Calu3 (cell line): Measurements from ENCODE around the gene ZBTB7A. TPM values are rescaled to one million over a fixed set of nuclear protein-coding genes. Genes with fewer than 3 reads are reported as not detected.

Source experiments
- BruUV-seq: library from RNA; stranded (reverse); fragments of 400-500 nt; replicated peaks from 2 replicates; lab custom pipeline; 2021; lab: Mats Ljungman, UMichigan
- CTCF ChIA-PET: fragments of 300-600 bp; sonication (Branson Sonifier 250); formaldehyde crosslinking; loops from one replicate; lab custom pipeline; 2022; ENCODE audit warnings: antibody characterized with exemption; lab: Charles Lee
- DNase-seq: peaks from one replicate; pipeline ENCODE4 v3.0.0; 2022
- H3K27ac Mint-ChIP-seq: one replicate; pipeline ENCODE4 v1.8.0; 2022; ENCODE audit warnings: mixed read lengths; ENCODE audit not compliant: unreplicated experiment
- H3K27me3 Mint-ChIP-seq: one replicate; pipeline ENCODE4 v1.8.0; 2022; ENCODE audit warnings: mixed read lengths; ENCODE audit not compliant: unreplicated experiment
- H3K36me3 Mint-ChIP-seq: one replicate; pipeline ENCODE4 v1.8.0; 2022; ENCODE audit warnings: mild to moderate bottlenecking, moderate library complexity, mixed read lengths; ENCODE audit not compliant: insufficient read depth, unreplicated experiment
- H3K4me1 Mint-ChIP-seq: one replicate; pipeline ENCODE4 v1.8.0; 2022; ENCODE audit warnings: mild to moderate bottlenecking, low read depth, mixed read lengths; ENCODE audit not compliant: unreplicated experiment
- H3K4me3 Mint-ChIP-seq: one replicate; pipeline ENCODE4 v1.8.0; 2022; ENCODE audit warnings: mild to moderate bottlenecking, low read depth, moderate library complexity, mixed read lengths; ENCODE audit not compliant: unreplicated experiment
- H3K9me3 Mint-ChIP-seq: one replicate; pipeline ENCODE4 v1.8.0; 2022; ENCODE audit warnings: low read depth, mixed read lengths; ENCODE audit not compliant: unreplicated experiment
- intact Hi-C: fragments of 100-400 bp; cut with micrococcal nuclease; formaldehyde crosslinking; loops from one replicate; pipeline ENCODE4 v1.10.0; 2022; ENCODE audit not compliant: unreplicated experiment
- total RNA-seq: library from RNA; stranded (reverse); gene quantifications from 2 replicates; pipeline ENCODE4 v1.2.3, GENCODE V29; 2022
- TF ChIP-seq, protein P1 (sequence below): fragments of 200-600 bp; IDR thresholded peaks from one replicate; pipeline ENCODE4 v1.8.0; 2022; ENCODE audit warnings: antibody characterized with exemption; ENCODE audit not compliant: unreplicated experiment

ZBTB7A gene
- total RNA-seq, 1 experiment from 2014 or later = 38.0 TPM

DNA sequence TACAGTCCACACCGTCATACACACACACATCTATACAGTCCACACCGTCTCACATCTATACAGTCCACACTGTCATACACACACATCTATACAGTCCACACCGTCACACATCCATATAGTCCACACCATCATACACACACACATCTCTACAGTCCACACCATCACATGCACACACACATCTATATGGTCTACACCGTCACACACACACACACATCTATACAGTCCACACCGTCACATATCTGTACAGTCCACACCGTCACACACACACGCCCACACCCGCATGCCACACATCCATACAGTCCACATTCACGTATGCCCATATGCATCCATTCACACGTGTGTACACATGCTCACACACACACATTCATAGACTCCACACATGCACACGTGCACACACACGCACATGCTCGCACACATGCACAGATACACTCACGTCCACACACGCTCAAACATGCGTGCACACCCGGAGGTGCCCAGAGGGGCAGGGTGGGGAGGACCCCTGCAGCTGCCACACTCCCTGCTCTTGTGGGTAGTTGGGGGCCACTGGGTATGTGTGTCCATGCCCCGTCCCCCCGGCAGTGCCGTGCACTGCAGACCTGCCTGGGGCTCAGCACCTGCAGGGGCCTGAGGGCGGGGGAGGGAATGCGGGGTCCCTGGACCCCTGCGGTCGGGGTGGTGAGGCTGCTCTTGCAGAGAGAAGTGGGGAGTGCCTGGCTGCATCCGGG is 30.0 kb downstream of the ZBTB7A start:
- intact Hi-C loops = no loop called here
- no peak for DNase-seq
- Mint-ChIP-seq H3K4me1 (no peaks in the 10 kb centered on the region), H3K27me3 (no peaks in the 10 kb centered on the region), H3K9me3 (no peaks in the 10 kb centered on the region), H3K36me3 (peaks cover 47% of the 10 kb centered on the region), H3K27ac (no peak overlapping the region), H3K4me3 (no peak overlapping the region)
- CTCF ChIA-PET = no interaction called here
- no TSS peak for BruUV-seq
- TF ChIP-seq, protein P1, sequence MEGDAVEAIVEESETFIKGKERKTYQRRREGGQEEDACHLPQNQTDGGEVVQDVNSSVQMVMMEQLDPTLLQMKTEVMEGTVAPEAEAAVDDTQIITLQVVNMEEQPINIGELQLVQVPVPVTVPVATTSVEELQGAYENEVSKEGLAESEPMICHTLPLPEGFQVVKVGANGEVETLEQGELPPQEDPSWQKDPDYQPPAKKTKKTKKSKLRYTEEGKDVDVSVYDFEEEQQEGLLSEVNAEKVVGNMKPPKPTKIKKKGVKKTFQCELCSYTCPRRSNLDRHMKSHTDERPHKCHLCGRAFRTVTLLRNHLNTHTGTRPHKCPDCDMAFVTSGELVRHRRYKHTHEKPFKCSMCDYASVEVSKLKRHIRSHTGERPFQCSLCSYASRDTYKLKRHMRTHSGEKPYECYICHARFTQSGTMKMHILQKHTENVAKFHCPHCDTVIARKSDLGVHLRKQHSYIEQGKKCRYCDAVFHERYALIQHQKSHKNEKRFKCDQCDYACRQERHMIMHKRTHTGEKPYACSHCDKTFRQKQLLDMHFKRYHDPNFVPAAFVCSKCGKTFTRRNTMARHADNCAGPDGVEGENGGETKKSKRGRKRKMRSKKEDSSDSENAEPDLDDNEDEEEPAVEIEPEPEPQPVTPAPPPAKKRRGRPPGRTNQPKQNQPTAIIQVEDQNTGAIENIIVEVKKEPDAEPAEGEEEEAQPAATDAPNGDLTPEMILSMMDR = no peak

DNA sequence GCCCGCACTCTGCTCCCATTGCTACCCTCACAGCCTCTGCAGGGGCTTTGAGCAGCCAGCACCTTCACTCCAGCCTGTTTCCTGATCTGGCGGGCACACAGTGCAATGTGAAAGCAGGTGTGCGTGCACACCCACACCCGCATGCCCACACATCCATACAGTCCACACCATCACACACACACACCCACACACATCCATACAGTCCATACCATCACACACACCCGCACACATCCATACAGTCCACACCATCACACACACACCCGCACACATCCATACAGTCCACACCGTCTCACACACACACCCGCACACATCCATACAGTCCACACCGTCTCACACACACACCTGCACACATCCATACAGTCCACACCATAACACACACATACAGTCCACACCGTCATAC is 31.1 kb downstream of the ZBTB7A start:
- Mint-ChIP-seq H3K27me3 (no peaks in the 10 kb centered on the region), H3K4me3 (no peak overlapping the region), H3K4me1 (no peaks in the 10 kb centered on the region), H3K27ac (no peak overlapping the region), H3K36me3 (peaks cover 51% of the 10 kb centered on the region), H3K9me3 (no peaks in the 10 kb centered on the region)
- DNase-seq = no peak
- TF ChIP-seq, protein P1 = no peak
- no TSS peak for BruUV-seq
- CTCF ChIA-PET = no interaction called here
- intact Hi-C loops = no loop called here

DNA sequence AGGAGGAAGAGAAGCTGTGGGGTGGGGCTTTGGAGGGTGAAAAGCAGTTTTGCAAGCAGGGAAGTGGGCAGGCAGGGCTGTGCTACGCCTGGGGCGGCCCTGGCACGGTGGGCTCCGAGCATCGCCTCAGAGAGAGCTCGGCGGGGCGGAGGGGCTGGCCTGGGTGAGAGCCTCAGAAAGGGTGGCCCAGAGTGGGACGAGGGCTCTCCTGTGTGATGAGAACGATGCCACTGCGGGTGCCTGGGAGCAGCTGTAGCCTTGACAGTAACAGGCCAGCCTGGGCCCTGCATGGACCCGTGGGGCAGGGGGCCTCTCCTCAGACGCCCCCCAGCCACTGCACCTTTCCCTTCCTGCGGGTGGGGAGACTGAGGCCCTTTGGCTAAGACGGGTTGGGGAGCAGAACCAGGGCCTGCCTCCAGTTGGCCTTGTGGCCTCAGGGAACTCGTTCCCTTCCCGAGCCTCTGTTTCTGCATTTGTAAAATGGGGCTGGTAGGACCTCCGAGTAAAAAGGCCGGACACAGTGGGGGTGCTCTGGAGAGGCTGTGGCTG is 31.6 kb downstream of the ZBTB7A start:
- Mint-ChIP-seq H3K4me1 (no peaks in the 10 kb centered on the region), H3K27me3 (no peaks in the 10 kb centered on the region), H3K27ac (no peak overlapping the region), H3K4me3 (no peak overlapping the region), H3K9me3 (no peaks in the 10 kb centered on the region), H3K36me3 (peaks cover 51% of the 10 kb centered on the region)
- CTCF ChIA-PET = no interaction called here
- intact Hi-C loops = no loop called here
- TF ChIP-seq, protein P1 = no peak
- no peak for DNase-seq
- no TSS peak for BruUV-seq

DNA sequence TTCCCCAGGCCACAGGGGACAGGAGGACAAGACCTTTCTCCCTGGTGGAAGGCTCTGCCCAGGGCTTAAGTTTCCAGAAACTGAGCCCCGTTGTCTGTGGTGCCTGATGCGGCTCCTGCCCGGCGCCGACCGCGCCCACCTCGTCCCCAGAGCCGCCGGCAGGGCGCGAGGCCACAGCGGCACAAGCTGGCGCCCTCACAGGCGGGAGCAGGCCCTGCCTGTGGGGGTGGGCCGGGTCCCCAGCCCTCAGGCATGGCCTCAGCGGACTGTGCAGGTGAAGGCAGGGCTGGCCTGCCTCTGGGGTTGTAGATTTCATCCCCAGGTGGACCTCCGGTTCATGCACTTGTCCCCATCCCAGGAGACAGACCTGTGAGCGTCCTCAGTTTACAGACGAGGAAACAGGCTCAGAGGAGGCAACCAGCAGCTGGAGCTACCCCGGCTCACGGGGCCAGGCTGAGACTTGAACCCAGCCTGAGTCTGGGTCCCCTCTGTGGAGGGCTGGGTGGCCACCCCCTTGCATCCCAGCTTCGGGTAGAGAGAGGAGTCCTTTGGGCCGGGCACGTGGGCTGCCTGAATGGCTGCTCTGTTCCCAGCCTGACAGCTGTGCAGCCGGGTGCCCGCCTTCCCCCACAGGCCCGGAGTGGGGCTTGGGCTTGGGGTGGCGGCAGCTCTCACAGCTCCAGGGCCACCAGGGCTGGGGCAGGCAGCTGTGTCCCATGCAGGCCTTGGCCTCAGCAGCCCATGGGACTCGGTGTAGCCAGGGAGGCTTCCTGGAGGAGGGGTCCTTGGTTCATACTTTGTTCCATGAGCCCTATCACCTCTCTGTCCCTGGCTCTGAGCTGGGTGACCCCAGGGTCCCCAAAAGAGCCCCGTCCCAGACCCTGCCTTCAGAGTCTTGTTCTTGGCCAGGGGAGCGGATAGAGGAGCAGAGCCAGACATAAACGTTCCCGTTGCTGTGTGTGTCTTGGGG is 32.4 kb downstream of the ZBTB7A start:
- Mint-ChIP-seq H3K27ac (no peak overlapping the region), H3K36me3 (peaks cover 51% of the 10 kb centered on the region)

More for the DNA sequence above, 32.4 kb downstream of the ZBTB7A start:
- TF ChIP-seq, protein P1 = no peak
- intact Hi-C loops = no loop called here
- no peak for DNase-seq
- no TSS peak for BruUV-seq
- H3K9me3 Mint-ChIP-seq = no peaks in the 10 kb centered on the region
- no peaks in the 10 kb centered on the region for H3K4me1 Mint-ChIP-seq
- H3K4me3 Mint-ChIP-seq = no peak overlapping the region
- no peaks in the 10 kb centered on the region for H3K27me3 Mint-ChIP-seq
- CTCF ChIA-PET = no interaction called here
